Activated T-helper 1 cell treated with anti-CD3 and anti-CD28 coated beads, Interleukin-2, amount 50 U/mL, for 16 hours (primary cell): ENCODE measurements around the gene OGA.

Source experiments
- DNase-seq, 2 donors: peaks; one replicate each; pipeline ENCODE4 v3.0.0-alpha.2; 2020; ENCODE audit warnings: low read depth in 1 of 2, low spot score in 1 of 2

OGA gene

DNA sequence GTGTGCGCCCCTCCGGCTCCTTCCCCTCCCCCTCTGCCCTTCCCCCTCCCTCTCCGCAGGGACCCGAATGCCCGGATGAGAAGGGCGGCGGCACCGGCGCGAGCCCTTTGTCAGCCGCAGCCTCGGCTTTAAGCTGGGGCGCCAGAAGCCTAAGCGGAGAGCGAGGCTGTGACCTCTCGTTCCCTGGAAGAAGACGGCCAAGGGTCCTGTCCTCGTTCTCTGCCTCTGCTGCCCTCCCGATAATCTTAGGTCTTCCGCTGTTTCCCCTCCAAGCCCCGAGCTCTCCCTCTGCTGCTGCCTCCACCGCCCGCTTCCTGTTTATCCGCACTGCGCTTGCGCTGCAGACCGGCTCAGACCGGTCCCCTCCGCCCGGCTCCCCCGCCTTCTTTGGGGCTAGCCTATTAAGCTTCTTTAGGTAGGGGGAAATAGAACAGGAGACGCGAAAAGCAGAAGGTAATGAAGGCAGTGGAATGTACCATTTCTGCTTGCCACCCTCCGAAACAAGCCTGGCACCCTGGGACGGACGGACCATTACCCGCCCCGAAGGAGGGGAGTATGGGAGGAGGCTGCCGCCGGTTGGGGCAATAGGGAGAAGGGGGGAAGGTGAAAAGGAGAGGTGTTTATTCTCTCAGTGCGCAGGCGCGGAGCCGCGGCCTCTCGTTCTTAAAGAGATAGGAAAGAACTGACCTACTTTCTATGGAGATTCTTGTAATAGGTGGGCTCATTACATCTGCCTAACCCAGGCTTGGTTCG lies at the start of gene OGA:
Gene OGA, minus strand, starts transcription at position 326 of the 753 bp plus-strand sequence. CDS start 422 bp downstream, outside the sequence.
- DNase-seq, result peak; percentile 95 to 97

- DNase-seq, result no peak
Measured at GRCh38 chr10:101867931-101868330, 49.7 kb upstream of the OGA start.

DNA sequence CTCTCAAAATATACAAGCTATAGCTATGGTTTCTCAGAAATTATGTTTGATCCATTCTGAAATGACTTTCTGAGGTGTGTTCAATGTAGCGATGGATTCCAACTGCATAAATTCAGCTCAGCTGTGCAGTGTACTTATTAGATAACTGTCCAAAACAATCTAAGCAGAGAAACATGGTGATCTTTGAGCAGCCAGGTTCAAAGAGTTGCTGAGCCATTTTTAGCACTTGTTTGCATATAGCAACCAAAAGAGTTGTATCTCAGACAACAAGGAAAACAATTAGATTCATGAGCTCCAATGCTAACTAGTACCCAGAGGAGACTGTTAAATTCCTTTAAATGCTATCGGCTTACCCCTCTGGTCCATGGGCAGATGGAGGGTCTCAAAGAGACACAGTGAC lies 41.3 kb upstream of the OGA start:
- DNase-seq, result no peak

DNA sequence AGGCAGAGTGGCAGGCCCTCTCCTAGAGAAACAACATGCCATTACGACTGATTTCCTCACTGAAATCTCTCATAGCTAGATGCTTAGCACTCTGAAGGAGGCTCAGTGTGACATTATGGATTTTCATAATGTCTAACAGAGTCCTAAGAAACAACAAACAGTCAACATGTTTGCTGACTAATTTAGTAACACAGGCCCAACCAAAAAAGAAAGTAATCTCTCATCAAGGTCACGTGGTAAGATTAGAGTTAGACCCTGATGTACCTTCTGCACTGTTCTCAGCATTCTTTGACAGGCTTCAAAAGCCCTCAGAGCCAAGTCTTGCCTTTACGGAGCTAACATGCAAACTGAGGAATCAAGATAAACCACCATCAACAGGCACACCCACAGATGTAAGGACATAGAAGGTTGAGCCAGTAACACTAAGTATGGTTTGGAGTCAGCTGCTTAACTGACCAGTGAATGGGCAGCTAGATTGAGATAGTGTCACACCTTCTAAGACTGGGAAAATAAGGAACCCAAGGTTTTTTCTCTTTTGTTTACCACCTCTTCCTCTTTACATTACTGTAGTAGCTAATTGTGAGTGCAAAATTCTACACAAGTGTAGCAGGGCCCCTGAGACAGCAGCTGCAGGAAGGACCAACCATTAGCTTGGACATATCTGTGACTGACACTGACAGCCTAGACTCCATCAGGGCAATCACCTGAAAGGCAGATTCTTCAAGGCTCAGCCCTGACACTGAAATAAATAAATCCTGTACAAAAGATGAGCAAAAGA lies 40.7 kb upstream of the OGA start:
- no peak for DNase-seq

- no peak for DNase-seq
Measured at GRCh38 chr10:101857802-101858476, 39.7 kb upstream of the OGA start.

DNA sequence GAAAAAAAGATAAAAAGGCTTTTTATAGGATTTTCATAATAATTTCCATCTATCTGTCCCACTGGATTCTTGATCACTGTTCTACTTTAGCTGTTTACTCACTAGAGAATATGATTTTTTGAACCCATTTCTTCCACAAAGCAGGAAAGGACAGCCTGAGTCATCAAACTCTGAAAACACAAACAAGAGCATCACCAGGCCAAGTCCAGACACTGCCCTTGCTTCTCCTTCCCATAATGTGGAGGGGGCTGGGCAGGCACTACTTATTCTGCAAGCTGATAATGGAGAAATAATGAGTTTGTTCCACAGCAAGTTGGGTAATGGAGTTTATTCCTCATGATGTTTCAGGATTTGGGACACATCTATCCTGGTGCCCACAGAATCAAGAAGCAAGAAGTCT lies 38.4 kb upstream of the OGA start:
- DNase-seq, result no peak

DNA sequence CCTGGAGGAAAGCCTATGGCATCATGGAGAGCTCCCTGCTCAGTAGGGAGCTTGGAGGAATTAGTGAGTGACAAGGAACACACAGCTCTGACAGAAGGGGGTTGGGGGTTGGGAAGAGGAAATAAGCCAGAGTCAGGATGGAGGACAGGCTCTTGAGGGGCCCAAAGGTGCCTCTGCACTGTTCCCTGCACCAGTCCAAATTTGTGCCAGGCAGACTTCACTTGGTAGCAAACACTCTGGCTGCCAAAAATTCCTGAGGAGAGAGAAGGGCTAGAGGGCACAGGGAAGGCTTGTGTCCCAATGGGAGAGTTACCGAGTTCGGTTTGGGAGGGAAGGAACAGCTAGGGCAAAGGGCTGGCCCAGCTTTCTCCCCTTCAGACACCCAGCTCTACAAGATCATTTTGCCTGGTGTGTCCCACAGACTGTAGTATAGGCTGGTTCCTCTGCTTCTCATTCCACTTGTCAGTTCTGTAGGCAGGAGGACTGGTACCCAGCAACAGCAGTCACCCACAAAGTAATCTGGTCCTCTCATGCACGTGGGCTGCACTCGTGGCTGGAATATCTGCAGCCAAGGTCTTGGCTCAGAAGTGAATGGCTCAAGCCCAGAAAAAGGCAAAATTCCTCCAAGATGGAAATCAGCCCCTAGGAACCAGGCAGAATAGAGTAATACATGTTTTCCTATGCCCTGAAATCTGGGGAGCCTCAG lies 33.3 kb upstream of the OGA start:
- DNase-seq, result no peak

DNA sequence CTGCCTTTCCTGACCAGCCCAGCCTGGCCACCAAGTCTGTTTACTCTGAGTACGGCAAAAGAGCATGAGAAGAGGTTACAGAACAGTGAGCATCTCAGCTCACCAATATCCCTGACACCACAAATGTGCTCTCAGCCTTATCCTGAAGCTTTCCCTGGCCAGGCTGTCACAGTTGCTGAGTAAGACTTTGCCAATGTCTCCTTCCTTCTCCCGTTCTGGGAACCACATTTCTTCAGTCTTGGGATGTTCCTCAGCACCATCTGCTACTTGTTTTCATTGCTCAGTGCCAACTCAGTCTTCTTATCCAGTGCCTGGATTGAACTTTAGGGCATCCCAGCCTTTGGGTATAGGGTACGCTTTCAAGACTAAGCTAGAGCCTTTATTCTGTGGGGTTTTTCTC lies 32.5 kb upstream of the OGA start:
- DNase-seq, result no peak

GRCh38 chr10:101848894-101849351 lies 30.7 kb upstream of the OGA start:
- DNase-seq, result no peak

DNA sequence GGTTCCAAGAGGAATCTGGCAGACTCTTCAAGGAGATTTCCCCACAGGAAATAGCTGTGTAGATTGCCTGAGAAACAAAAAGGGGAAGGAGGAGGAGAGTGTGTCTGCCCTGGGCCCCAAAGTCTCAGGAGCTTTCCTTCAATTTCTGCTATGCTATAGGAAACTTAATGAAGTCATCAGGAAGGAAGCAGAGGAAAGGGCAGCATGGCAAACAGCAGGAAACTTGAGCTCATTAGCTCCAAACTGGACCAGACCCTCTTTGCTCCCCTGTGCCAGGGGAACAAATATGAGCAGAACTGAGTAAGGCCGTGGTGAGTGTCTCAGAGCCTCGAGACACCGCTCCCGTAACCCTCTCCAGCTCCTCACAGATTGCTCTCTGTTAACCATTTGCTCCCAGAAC lies 30.2 kb upstream of the OGA start:
- no peak for DNase-seq

- no peak for DNase-seq
Measured at GRCh38 chr10:101845893-101846292, 27.6 kb upstream of the OGA start.

GRCh38 chr10:101843032-101844021 lies 25.1 kb upstream of the OGA start, which contains the start of gene KCNIP2:
Gene KCNIP2, minus strand, starts transcription at chr10:101843800. Its CDS starts 232 bp downstream, at chr10:101843568.
- peak in 1 of 2 donors; percentile 49 for DNase-seq

DNA sequence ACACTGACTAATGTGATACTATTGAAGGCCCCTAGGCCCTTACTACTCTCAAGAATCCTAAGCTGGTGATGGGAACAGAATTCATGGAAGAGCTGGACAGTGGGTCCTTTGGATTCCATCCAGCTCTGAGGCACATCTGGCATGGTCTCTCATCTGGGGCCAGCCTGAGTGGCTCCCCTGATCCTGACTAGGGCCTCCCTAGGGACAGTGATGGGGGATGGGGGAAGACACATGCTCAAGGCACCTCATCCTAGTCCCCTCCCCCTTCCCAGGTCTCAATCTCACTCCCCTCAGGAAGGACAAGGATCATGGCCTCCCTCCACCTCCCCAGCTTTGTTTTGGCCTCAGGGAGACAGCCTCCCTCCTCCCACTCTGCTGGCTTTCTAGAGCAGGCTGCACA lies 23.6 kb upstream of the OGA start:
- no peak for DNase-seq

DNA sequence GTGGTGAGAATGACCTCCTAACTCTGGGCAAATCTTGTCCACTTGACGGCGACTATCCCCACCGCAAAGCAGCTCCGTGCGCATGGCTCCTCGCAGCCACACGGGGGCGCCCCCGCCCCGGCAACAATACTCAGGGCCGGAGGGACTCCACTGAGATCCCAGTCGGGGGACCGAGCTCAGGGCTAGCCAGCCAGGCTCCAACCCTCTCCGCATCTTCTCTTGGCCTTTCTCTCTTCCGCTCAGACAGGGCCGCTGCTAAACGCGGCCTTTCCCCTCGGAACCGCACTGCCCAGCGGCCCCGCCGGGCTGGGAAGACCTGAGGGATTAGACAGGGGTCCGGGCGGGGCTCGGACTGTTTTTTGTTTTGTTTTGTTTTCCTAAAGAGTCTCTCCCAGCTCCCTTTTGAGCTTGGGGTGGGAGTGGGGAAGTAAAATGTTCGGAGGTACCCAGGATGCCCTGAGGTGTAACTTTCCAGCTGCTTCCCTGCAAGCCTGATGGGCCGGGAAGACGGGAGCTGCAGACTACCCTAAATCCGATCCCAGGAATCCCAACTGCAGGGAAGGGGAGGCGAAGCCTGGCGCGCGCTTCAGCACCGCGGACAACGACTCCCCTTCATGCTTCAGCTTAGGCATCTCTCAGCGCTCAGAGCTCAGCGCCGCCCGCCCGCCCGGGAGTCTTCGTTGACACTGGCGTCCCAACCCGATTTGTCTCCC lies 22.7 kb upstream of the OGA start:
- DNase-seq, result peak; percentile 62 to 67

DNA sequence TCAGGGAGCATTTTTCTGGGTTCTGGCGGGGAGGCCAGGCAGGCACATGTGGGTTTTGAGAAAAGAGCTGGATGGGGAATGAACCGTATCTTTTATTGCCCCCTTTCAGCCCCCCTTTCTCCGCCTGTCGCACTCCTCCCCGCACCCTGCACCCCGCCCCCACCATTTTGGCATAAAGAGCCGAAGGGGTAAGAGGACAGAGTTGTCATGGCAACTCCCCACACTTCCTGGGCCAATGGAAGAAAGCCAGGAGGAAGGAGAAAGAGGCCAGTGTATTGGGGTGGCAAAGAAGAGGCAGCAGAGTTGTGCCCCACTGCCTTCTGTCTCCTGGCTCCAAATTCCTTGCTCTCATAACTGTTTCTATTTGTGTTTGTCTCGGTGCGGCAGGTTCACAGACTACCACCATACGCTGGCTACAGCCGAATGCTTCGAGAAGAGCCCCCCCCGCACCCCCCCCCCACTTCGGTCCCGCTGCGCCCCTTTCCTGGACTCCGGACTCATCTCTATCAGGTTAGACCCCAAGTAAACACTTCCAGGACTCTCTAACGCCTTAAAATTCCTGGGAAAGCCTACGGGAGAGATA lies 21.9 kb upstream of the OGA start:
- DNase-seq, result no peak

DNA sequence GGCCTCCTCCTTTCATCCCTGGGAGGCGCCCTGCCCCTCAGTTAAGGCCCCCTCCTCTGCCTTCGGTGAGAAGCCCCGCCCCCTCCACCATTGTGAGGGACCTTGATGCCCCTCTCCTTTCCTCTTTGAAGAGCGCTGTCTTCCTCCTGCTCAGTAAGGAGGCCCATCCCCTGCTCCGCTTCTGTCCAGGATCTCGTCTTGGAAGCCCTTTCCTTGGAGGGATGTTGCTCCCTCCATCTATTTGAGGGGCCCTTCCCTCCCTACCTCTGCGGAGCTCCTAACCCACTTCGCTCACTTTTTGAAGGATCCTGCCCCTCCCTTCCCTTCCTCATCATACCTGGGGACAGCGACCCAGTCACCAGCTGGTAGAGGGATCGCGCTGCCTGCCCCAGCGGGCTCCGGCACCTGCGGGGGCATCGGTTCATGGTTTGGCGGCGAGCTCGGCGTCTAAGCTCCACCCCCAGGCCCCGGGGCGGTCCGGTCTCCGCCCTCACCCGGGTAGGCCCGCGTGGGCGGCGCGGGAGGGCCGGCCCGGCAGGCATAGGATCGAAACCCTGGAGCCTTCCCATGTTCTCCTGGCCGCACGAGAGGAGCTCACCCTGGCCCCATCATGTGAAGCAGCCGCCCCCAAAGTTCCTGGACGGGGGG lies 21.3 kb upstream of the OGA start:
- peak; percentile 30 to 52 for DNase-seq

DNA sequence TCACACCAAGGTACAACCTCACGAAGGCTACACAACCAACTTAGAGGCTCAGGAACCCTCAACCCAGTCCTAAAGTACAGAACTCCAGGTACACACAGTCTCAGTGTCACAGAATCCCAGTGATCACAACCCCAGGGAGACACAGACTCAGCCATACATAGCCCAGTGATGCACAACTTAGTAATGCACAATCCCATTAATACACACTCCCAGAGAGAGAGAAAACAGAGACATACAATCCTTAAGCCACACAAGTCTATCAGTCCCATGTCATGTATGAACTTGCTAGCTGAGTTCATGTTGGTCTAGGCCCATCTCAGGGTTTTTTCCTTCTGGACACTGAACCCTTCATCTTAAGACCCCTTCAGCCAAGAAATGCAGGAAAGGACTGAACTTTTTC lies 20.8 kb upstream of the OGA start:
- no peak for DNase-seq

DNA sequence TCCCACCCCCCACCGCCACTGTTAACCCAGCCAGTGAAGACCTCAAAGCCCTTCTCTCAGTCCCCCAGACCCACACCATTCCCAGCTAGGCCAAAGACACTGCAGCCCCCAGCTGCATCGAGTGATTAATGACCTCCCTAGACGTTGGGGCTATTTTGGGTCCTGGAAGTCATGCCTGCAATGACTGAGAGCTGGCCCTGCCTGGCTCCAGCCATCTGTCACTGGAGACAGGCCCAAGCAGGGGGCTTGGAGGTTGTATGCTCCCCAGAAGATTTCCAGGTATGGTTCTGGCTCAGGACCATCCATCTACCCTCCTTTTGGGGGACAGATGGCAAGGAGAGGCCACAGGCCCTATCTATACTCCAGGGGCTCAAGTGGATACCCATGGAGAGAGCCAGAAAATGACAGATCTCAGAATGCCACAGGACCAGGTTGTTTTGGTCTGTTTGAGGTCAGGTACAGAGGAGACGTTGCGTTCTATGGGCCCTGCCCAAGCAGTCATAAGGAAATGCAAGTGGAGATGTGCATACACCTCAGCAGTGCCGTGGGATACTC lies 20.2 kb upstream of the OGA start:
- no peak for DNase-seq
